ENCODE measurements around the gene ACADVL.
A peak's percentile ranks its signal among the peaks of the same experiment; 100 is the strongest.

The ACADVL gene

DNA sequence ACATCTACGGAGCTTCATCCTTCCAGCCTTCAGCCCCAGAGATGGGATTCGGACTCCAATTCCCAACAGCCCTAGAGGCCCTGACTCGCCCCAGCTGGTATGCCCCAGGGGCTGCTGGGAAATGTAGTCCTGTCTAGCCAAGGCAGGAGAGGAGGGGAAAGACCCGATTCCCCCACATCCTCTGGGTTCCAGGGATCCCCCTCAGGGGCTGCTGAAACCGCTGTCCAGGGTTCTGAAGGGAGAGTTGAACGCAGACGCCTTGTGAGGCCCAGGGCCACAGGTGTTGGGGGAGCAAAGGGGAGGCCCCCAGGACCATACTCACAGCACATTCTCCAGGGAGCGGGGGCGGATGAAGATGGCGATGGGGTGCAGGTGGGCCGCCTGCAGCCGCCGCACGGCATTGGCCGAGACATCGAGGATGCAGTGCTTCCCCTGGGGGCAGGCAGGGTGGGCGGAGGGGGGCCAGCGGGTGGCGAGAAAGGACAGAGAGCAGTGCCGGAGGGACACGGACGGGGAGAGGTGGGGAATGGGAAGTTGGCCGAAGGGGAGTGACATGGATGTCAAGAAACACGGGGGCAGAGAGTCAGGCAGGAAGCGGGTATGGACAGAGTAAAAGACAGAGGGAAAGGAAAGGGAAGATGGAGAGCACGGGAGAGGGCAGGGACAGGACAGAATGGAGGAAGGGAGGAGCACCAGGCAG, 28.0 kb upstream of the ACADVL start:
- DNase-seq: no peak

- no peak for DNase-seq
These were observed 27.3 kb upstream of the ACADVL start for GRCh38 chr17:7192271-7192937.

GRCh38 chr17:7195971-7196370, 23.8 kb upstream of the ACADVL start:
- DNase-seq: no peak

GRCh38 chr17:7196651-7197401, 22.9 kb upstream of the ACADVL start:
- DNase-seq: no peak

- DNase-seq: no peak
These were observed 16.3 kb upstream of the ACADVL start for GRCh38 chr17:7203391-7203790.

GRCh38 chr17:7204336-7204735, 15.4 kb upstream of the ACADVL start:
- DNase-seq: no peak

DNA sequence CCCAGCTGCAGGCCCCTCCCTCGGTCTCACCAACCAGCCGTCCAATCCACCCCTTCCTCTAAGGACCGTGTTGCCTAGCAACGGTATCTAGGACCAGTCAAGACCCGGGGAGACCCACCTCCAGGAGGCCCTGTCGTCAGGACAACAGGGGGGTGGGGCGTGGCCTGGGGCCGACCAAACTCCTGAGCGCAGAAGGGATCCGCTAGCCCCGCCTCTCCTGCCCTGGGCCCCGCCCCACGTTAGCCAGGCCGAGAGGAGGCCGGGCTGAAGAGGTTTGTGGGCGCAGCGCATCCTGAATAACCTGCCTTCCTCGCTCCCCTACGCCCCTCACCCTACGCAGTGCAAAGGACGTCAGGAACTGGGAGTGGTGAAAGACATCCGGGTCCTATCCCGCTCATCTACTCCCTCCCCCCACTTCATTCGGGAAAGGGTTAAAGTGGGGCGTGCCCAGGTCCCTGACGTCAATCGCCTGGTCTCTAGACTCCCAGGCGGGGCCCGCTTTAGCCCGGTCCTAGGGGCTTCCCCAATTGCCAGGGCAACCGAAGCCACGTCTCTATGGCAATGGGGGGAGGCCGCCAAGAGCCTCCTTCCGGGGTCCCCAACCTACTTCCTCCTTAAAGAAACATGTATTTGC, 14.8 kb upstream of the ACADVL start:
- DNase-seq: peak; percentile 89

GRCh38 chr17:7205561-7205960, 14.2 kb upstream of the ACADVL start:
- DNase-seq: no peak

DNA sequence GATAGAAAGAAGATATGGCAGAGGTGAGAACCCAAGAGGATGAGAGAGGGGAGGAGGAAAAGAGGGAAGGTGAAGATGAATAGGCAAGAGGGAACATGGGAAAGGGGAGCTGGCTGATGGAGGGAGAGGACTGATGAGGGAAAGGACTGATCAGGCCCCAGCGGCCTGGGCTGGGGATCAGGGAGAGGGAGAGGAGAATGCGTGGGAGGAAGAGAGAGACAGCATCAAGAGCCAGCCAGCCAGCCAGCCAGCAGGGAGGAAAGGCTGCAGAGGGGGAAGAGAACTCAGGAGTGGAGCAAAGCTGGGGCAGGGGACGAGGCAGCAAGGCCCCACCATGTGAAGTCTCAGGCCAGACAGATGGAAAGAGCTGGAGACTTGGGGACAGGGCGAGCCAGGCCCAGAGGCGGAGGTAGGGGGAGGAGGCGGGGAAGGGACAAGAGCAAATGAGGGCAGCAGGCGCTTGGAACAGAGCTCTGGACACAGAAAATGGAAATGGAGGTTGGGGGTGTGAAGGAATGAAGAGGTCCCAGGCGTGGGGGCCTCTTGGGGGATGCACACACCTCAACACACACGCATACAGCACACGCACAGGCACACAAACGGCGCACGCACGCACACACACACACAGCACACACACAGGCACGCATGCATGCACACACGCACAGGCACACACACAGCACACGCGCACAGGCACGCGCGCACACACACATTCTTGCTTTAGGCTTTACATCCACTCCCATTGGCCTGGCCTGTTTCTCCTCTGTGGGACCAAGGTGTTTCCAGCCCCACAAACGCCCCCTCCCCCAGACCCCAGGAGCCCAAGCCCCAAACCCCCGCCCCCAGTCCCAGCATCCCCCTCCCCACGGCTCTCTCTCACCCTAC, 12.4 kb upstream of the ACADVL start:
- DNase-seq: no peak

- no peak for DNase-seq
These were observed 11.6 kb upstream of the ACADVL start for GRCh38 chr17:7208027-7208571.

- no peak for DNase-seq
These were observed 10.8 kb upstream of the ACADVL start for GRCh38 chr17:7208754-7209460.

DNA sequence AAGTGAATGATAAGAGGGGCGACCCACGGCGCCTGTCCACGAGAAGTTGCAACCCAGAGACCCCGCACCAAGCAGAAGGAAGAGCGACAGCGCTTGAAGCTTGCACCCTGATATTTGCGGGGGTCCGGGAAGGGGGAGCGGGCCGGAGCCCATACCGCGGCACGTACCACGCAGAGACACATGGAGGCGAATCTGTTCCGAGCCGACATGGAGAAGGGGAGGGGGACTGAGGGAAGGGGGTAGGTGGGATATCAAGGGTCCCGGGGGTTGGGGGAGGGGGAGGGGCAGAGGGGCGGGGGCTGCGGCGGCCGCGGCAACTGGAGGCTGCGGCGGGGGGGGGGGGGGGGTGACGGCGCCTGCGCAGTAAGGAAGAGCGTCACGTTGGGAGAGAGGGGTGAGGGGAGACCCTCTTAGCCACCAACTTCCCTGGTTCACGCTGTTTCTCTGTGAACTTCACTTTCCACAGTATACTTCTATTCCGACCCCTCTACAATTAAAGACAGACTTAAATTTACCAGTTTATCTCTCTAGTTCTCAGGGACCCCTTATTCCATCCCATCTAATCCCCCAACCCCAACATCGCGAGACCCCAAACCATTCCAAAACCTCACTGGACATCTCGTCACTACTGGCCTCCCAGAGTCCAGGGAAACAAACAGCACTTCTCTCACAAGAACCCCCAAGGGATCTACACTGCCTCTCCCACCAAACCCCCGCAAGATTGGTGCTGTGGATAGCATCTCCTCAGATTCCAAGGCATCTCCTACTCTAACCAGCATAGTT, 8.1 kb upstream of the ACADVL start:
- no peak for DNase-seq

DNA sequence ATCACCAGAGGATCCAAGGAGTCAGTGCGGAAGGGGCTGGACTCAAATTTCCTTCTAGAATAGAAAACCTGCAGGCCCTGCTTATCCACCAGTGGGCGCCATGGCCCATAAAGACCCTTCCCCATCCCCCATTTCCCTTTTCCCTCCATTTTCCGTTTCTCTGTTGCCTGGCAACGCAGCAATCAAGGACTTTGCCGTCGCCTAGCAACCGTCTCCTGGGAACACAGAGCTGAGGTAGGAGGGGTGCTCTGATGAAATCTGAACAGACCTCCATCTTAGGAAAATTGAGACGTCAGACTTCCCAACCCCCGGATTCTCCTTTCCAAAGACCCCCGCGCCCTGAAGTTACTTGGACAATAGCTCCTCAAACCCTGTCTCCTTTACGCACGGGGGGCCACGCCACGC, 5.8 kb upstream of the ACADVL start:
- DNase-seq: no peak

GRCh38 chr17:7214300-7215135, 5.2 kb upstream of the ACADVL start:
- peak; percentile 99 for DNase-seq

GRCh38 chr17:7215136-7215638, 4.6 kb upstream of the ACADVL start:
- no peak for DNase-seq

DNA sequence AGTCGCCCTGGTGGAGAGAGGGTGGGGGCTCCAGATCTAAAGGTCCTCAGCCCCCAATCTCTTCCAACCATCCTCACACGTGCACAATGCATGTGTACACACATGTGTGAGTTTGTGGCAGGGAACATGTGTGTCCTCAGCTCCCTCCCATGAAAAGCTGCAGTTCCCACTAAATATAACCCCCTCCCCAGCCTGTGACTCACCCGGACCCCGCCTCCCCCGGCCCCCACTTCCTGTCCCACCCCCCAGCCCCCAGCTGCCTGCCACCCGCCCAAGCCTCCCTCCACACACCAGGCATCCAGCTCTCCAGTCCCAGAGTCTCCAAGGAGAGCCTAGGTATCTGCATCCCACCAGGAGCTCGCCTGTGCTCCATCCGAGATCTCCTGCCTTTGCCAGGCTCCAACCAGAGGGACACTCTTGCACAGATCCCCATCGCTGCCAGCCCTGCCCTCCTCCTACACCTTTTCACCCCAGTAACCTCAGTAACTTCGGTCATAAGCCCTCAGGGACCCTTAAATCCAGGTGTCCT, 4.0 kb upstream of the ACADVL start:
- no peak for DNase-seq

- no peak for DNase-seq
These were observed 3.3 kb upstream of the ACADVL start for GRCh38 chr17:7216242-7217112.

Data from stimulated activated CD4-positive, alpha-beta T cell treated with anti-CD3 and anti-CD28 coated beads, Interleukin-4, amount 100 ng/mL, for 24 hours (primary cell).